Stimulated activated effector memory CD8-positive, alpha-beta T cell treated with anti-CD3 and anti-CD28 coated beads, Interleukin-12 subunit alpha, Interleukin-12 subunit beta, amount 100 ng/mL, for 72 hours (primary cell): ENCODE data around the gene ZNF646.

Experiments
- ATAC-seq: fragments of 150-1000 bp; cut with Tn5 transposase; 2 replicates; pipeline ENCODE4 v1.10.0; 2021
- DNase-seq, 2 donors: peaks; one replicate each; pipeline ENCODE4 v3.0.0; 2021 to 2022; ENCODE audit warnings: low spot score in 2 of 2
- H3K27ac Mint-ChIP-seq: one replicate; pipeline ENCODE4 v1.8.0; 2022; ENCODE audit warnings: mild to moderate bottlenecking, mixed read lengths
- H3K36me3 Mint-ChIP-seq: one replicate; pipeline ENCODE4 v1.8.0; 2022; ENCODE audit warnings: mild to moderate bottlenecking, mixed read lengths
- H3K4me1 Mint-ChIP-seq: one replicate; pipeline ENCODE4 v1.8.0; 2022; ENCODE audit warnings: mixed read lengths
- H3K4me3 Mint-ChIP-seq: one replicate; pipeline ENCODE4 v1.8.0; 2022; ENCODE audit warnings: mild to moderate bottlenecking, mixed read lengths
- H3K9me3 Mint-ChIP-seq: one replicate; pipeline ENCODE4 v1.8.0; 2022; ENCODE audit warnings: mixed read lengths

Gene ZNF646

DNA sequence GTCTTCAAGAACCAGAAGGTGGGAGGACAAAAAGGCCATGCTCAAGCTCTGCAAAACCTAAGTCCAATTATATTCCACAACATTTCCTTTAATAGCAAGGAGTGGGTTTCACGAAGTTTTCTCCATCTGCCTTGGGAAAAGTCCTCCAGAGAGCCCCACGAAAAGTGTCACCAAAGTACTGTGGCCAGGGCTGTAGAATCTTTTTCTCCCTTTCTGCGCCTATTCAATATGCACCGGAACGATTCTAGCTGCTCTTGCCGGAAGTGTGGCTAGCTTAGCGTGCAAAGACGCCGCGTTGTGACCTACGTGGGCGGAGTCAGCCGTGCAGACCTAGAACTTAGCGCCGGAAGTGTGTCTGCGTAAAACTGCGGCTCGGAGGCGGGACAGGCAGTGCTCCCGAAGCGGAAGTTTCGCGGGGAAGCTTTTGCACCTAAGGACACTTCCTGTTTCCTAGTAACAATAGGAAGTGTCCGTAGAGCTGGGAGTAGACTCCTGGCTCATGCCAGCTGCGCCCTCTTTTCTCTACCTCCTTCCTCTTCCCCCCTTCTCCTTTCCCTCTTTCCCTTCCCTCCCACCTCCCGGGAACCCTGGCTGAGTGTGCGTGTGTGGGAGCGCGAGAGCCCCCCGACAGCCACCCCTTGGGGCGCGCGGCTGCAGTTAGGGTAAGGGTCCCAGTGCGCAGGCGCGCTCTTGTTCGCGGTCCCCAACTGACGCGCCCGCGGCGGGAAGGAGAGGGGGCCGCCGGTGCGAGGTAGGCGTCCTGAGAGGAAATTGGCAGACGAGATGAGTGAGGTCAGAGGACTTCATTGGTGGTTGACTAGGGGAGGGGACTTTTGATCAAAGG, at the start of gene ZNF646, which contains the start of gene ZNF668:
Gene ZNF646 (plus strand): TSS at position 453 of the 844 bp plus-strand sequence. CDS start 1,903 bp downstream, outside the sequence.
Gene ZNF668 (minus strand): TSS at position 271 of the 844 bp plus-strand sequence. CDS start 9,781 bp downstream, outside the sequence.
- ATAC-seq (peak; percentile 88), DNase-seq (peak; percentile 86 to 97)
- peak within 1 kb of the TSS; percentile 94 for H3K4me3 Mint-ChIP-seq
- no peaks in the 10 kb centered on the region for H3K9me3 Mint-ChIP-seq
- peaks cover 50% of the 10 kb centered on the region for H3K36me3 Mint-ChIP-seq
- H3K27ac Mint-ChIP-seq, result peak within 1 kb of the TSS; percentile 97
- H3K4me1 Mint-ChIP-seq, result peaks cover 50% of the 10 kb centered on the region

- no peaks in the 10 kb centered on the region for H3K36me3 Mint-ChIP-seq
- no peak for DNase-seq
- no peaks in the 10 kb centered on the region for H3K9me3 Mint-ChIP-seq
- H3K4me1 Mint-ChIP-seq, result no peaks in the 10 kb centered on the region
- no peak for ATAC-seq
- H3K27ac Mint-ChIP-seq, result no peak overlapping the region
- H3K4me3 Mint-ChIP-seq, result no peak overlapping the region
Observed at GRCh38 chr16:31025339-31025738, 48.9 kb upstream of the ZNF646 start.

DNA sequence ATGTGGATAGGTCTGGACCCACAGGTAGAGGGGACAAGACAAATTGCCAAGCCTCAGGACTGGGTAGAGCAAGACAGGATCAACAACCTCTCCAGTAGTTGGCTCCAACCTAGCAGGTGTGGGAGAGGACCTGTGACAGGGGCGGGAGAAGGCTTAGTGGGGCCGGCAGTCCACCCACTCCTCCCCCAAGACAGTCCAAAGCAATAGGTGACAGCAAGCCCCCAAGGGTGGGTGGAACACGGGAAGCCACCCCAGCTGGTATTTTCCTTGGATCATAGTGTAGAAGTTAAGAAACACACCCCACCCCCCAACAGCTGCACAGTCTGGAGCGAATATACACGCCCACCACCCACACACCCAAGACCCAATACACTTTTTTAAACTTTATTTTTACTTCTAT, 45.0 kb upstream of the ZNF646 start:
- Mint-ChIP-seq H3K36me3 (peaks cover 19% of the 10 kb centered on the region), H3K4me3 (no peak overlapping the region), H3K27ac (no peak overlapping the region), H3K9me3 (no peaks in the 10 kb centered on the region), H3K4me1 (peaks cover 8% of the 10 kb centered on the region)
- ATAC-seq (no peak), DNase-seq (no peak)

DNA sequence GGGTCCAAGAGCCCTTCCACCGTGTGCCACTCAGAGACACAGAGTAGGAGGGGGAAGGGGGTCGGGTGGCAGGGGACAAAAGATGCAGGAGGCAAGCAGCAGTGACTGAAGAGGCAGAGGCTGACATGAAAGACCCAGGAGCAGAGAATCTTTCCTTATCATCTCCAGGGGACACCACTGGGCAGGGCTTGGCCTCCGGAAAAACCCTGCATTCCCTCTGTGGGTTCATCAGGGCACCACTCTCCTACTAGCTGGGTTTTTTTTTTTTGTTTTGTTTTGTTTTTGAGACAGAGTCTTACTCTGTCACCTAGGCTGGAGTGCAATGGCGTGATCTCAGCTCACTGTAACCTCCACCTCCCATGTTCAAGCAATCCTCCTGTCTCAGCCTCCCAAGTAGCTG, 42.9 kb upstream of the ZNF646 start:
- peaks cover 18% of the 10 kb centered on the region for H3K4me1 Mint-ChIP-seq
- ATAC-seq (no peak), DNase-seq (no peak)
- H3K9me3 Mint-ChIP-seq, result no peaks in the 10 kb centered on the region
- H3K36me3 Mint-ChIP-seq, result peaks cover 38% of the 10 kb centered on the region
- H3K27ac Mint-ChIP-seq, result peak overlapping the region; percentile 95
- no peak overlapping the region for H3K4me3 Mint-ChIP-seq

DNA sequence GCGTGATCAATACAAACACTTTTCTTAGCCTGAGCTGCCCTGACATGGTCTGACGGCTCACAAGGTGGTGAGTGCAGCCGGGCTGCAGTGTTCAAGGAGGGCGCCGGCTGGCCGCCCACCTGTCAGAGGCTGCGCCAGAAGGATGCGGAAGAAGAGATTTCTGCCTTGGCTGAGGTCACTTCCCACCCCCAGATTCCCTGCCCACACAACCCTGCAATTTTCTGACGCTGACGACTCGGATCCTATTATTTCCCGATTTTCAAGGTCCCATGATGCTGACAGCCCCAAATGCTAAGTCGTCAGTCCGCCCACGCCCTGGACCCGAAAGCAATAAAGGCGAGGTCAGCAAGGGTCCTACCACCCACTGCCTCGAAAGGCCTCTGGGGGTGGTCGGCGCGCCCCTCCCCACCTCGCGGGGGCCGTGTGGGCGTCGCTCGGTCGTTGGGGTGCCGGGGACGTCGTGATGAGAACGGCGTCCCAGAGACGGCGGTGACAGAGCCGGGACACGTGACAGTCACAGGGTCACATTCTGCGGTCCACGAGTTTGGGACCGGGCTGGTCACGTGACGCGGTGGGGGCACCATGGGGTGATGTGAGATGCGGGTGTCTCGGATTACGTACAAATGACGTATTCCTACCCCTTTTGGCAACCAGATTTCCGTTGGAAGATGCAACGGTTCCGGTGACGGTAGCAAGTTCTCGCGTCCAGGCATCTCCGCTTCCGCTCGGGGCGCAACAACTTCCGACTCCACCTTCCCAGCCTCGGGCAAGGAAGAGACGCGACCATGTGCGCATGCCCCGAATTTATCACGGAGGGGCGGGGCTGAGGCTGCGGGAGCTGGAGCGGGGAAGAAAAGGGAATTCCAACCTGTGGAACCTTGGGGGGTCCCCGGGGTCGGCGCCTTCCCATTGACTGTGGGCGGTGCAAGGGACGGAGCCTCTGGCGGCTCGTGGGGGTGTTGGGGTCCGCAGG, 41.2 kb upstream of the ZNF646 start, which contains the start of gene STX4:
Gene STX4 (plus strand): TSS at position 823 of the 973 bp plus-strand sequence. CDS start 248 bp downstream, outside the sequence.
- Mint-ChIP-seq H3K27ac (peak within 1 kb of the TSS; percentile 95), H3K4me1 (peaks cover 24% of the 10 kb centered on the region), H3K4me3 (peak within 1 kb of the TSS; percentile 98), H3K9me3 (no peaks in the 10 kb centered on the region), H3K36me3 (peaks cover 54% of the 10 kb centered on the region)
- ATAC-seq, result peak; percentile 89
- peak; percentile 90 to 99 for DNase-seq

DNA sequence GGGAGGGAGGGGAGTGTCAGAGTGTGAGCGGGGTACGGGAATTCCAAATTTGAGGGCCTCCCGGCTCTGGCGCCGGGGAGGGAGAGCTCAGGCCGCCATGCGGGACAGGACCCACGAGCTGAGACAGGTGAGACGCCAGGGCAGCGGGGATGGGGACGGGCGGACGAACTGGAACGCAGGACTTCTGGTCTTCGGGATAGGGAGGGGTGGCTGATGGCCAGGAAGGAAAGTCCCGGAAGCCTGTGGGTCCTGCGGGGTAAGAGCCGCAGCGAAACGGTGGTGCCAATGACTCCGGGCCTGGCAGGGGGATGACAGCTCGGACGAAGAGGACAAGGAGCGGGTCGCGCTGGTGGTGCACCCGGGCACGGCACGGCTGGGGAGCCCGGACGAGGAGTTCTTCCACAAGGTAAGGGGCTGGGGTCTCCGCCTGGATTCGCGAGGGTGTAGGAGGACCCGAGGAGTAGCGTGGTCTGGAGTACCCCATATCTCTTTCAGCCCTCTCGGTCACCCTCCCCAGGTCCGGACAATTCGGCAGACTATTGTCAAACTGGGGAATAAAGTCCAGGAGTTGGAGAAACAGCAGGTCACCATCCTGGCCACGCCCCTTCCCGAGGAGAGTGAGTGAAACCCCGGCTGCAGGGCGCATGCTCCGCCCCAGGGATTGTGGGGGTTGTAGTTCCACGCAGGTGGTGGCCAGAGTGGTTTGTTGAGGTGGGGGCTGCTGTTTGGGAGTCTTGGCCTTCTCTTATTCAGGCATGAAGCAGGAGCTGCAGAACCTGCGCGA, 40.3 kb upstream of the ZNF646 start:
- peaks cover 63% of the 10 kb centered on the region for H3K36me3 Mint-ChIP-seq
- peak overlapping the region; percentile 95 for H3K27ac Mint-ChIP-seq
- ATAC-seq (peak; percentile 54), DNase-seq (peak; percentile 75 to 94)
- H3K4me3 Mint-ChIP-seq, result peak overlapping the region; percentile 98
- peaks cover 24% of the 10 kb centered on the region for H3K4me1 Mint-ChIP-seq
- H3K9me3 Mint-ChIP-seq, result no peaks in the 10 kb centered on the region

- DNase-seq (no peak), ATAC-seq (no peak)
- peak overlapping the region; percentile 44 for H3K27ac Mint-ChIP-seq
- no peaks in the 10 kb centered on the region for H3K9me3 Mint-ChIP-seq
- peaks cover 90% of the 10 kb centered on the region for H3K36me3 Mint-ChIP-seq
- H3K4me3 Mint-ChIP-seq, result no peak overlapping the region
- peaks cover 24% of the 10 kb centered on the region for H3K4me1 Mint-ChIP-seq
Observed at GRCh38 chr16:31036691-31037090, 37.5 kb upstream of the ZNF646 start.

DNA sequence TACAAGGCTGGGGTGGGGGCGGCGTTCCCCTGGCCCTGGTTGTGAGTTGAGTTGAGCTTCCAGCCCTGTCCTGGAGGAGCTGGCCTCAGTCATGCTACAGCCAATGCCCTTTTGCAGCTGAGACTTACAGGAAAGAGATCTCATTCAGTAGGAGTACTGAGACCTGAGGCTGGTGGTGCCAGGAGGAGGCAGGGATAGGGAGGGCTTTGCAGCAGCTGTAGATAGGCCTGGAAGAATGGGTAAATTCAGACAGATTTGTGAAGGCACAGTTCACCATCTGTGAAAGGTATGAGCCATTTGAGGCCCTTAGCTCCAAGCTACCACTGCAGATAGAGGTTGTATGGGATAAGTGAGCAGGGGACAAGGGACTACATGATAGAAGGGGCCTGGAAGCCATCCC, 35.2 kb upstream of the ZNF646 start:
- Mint-ChIP-seq H3K4me1 (peaks cover 19% of the 10 kb centered on the region), H3K36me3 (peaks cover 95% of the 10 kb centered on the region), H3K27ac (peak overlapping the region; percentile 63), H3K9me3 (no peaks in the 10 kb centered on the region), H3K4me3 (no peak overlapping the region)
- DNase-seq, result no peak
- ATAC-seq, result no peak

DNA sequence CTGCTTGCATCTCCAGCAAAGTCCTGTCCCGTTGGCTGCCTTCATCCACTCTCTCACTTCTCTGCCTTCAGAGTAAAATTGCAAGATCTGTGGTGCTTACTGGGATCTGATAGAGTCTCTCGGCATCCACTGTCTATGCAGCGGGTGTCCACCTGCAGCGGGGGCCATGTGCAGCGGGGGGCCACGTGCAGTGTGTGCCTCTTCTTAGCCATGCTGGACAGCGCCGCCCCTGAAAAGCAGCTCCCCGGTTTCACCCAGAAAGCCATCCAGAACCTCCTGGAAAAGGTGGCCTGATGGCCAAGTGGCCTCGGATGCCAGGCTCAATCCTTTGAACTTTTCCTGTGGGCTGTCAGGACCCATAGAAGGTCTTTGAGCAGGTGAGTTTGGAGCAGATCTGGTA, 31.4 kb upstream of the ZNF646 start:
- Mint-ChIP-seq H3K9me3 (no peaks in the 10 kb centered on the region), H3K27ac (no peak overlapping the region), H3K4me1 (no peaks in the 10 kb centered on the region), H3K36me3 (peaks cover 59% of the 10 kb centered on the region), H3K4me3 (no peak overlapping the region)
- DNase-seq (no peak), ATAC-seq (no peak)

DNA sequence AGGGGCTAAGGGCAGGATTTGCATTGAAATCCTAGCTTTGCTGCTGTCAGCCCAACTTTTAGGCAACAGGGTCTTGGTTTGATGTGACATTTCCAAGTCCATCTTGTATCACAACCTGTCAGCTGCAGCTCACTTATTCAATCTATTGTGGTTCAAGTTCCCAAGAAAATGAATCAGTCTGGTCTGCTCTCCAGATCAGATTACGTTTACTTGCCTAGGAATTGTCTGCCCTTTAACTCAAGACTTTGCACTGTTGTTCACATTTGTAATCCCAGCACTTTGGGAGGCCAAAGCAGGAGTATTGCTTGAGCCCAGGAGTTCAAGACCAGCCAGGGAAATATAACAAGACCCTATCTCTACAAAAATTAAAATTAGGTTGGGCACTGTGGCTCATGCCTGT, 30.9 kb upstream of the ZNF646 start:
- ATAC-seq (no peak), DNase-seq (no peak)
- Mint-ChIP-seq H3K4me3 (no peak overlapping the region), H3K27ac (no peak overlapping the region), H3K4me1 (no peaks in the 10 kb centered on the region), H3K9me3 (no peaks in the 10 kb centered on the region), H3K36me3 (peaks cover 55% of the 10 kb centered on the region)

DNA sequence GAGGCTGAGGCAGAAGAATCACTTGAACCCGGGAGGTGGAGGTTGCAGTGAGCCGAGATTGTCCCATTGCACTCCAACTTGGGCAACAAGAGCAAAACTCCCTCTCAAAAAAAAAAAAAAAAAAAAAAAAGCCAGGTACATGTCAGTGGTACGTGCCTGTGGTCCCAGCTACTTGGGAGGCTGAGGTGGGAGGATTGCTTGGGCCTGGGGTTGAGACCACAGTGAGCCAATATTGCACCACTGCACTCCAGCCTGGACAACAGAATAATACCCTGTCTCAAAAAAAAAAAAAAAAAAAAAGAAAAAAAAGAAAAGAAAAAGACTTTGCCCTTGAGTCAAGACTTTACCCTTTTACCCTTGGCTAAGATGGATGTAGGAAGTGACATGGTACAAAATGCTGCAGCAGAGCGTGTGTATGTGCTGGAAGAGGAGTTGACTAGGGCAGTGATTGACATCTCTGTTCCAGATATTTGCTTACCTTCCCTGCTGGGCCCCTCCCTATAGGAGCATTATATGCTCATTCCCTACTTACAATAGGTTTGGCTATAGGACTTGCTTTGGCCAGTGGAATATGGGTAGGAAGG, 30.2 kb upstream of the ZNF646 start:
- Mint-ChIP-seq H3K4me1 (no peaks in the 10 kb centered on the region), H3K27ac (no peak overlapping the region), H3K4me3 (no peak overlapping the region), H3K9me3 (no peaks in the 10 kb centered on the region), H3K36me3 (peaks cover 48% of the 10 kb centered on the region)
- DNase-seq (no peak), ATAC-seq (no peak)

DNA sequence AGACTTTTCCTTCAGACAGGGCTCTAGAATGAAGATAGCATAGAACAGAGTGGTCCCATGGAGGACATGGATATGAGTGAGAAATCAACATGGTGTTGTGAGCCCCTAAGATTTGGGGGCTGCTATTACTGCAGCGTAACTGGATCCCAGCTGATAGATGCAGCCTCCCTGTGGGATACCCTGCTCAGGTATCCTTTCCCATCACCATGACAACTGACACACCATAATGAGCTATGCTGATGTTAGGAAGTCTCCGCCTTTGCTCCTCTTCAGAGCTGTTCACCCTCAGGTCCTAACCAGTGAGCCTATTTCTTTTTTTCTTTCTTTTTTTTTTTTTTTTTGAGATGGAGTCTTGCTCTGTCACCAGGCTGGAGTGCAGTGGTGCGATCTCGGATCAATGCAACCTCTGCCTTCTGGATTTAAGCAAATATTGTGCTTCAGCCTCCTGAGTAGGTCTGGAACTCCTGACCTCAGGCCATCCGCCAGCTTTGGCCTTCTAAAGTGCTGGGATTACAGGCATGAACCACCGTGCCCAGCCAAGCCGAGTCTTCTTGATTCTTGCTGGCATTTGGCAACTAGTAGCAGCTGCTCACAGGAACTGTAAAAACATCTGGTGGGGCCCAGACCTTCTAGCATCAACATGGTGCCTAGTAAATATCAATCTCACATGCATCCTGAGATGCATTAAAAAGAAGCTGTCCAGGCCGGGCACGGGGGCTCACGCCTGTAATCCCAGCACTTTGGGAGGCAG, 23.8 kb upstream of the ZNF646 start:
- no peak for ATAC-seq
- Mint-ChIP-seq H3K27ac (no peak overlapping the region), H3K4me3 (no peak overlapping the region), H3K9me3 (no peaks in the 10 kb centered on the region), H3K36me3 (no peaks in the 10 kb centered on the region), H3K4me1 (peaks cover 10% of the 10 kb centered on the region)
- no peak for DNase-seq

GRCh38 chr16:31052114-31052513, 22.1 kb upstream of the ZNF646 start:
- H3K36me3 Mint-ChIP-seq, result peaks cover 16% of the 10 kb centered on the region
- no peak overlapping the region for H3K4me3 Mint-ChIP-seq
- H3K9me3 Mint-ChIP-seq, result no peaks in the 10 kb centered on the region
- DNase-seq (no peak), ATAC-seq (peak; percentile 88)
- peaks cover 10% of the 10 kb centered on the region for H3K4me1 Mint-ChIP-seq
- H3K27ac Mint-ChIP-seq, result no peak overlapping the region

GRCh38 chr16:31055613-31056012, 18.6 kb upstream of the ZNF646 start:
- Mint-ChIP-seq H3K9me3 (no peaks in the 10 kb centered on the region), H3K36me3 (peaks cover 41% of the 10 kb centered on the region), H3K4me1 (peaks cover 17% of the 10 kb centered on the region), H3K4me3 (no peak overlapping the region), H3K27ac (no peak overlapping the region)
- ATAC-seq, result no peak
- DNase-seq, result no peak
